Measurements from ENCODE around the gene FXYD5.
A peak's percentile ranks its signal among the peaks of the same experiment; 100 is the strongest.
"Not testable (repeated sequence)": the region's sequence is repeated elsewhere in the genome, so short reads cannot be mapped to it uniquely, and the experiment has no call there.

The FXYD5 gene

GRCh38 chr19:35120492-35120891, 34.0 kb upstream of the FXYD5 start:
- DNase-seq, result no peak

- no peak for DNase-seq
These were observed 33.6 kb upstream of the FXYD5 start for GRCh38 chr19:35120898-35121297.

GRCh38 chr19:35122687-35123551, 31.6 kb upstream of the FXYD5 start:
- DNase-seq, result no peak

- no peak for DNase-seq
These were observed 31.0 kb upstream of the FXYD5 start for GRCh38 chr19:35123573-35123972.

DNA sequence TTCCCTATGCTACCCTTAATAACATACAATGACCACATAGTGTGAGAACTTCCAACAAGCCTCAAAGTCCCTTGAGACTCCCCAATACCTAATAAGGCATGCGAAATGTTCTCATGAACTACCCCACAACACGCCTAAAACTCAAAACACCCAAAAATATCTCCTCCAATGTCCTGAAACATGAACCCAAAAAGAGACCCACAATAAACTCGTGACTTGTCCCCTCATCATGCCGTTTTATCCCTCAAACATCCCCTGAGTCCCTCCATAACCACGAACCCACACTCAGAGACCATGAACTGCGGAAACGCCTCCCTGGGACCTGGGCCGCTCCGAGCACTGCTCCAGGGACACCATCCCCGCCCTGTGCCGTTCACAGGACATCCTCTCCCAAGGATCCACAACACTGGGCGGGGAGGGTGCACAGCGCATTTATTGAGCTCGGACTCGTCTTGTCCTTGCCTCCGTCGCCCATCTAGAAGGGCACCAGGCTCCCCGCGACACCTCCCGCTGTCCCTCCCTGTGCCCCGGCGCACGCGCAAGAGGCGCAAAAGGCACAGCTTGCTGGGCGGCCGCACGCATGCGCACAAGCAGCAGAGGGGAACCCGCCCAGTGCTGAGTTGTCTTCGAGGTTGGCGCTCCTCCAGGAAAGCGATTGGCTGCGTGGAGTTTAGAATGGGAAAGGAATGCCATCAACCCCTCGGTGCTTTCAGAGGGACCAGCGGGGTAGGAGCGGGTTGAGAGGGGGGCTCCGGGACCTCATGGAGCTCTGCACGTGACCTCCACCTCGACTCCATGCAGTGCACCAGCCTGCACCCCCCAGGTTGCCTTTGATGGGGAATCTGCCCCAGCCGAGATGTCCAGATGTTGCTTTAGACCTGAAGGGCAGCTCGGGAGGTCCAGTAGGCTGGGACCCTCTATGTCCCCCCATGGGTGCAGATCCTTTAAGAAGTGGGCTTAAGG, 30.2 kb upstream of the FXYD5 start:
- peak; percentile 91 for DNase-seq

DNA sequence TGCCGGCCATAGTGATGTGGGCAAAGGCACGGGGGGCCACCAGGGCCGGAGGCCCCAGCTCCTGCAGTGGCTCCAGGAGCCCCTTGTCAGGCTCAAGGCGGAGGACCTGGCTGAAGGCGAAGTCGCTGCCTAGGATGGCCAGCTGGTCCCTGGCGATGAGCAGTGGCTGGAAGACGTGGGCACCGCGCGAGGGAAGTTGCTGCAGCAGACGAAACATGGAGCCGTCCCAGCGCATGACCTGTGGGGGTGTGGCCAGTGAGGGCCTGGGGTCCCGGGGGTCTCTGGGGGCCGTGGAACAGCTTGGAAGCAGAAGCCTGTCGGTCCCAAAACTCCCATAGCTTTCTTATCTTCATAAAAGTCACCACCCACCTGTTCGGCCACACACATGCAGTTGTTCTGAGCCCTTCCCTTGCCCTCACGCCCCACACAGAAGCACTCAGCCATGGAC, 29.2 kb upstream of the FXYD5 start:
- no peak for DNase-seq

- DNase-seq, result no peak
These were observed 28.5 kb upstream of the FXYD5 start for GRCh38 chr19:35125749-35126623.

GRCh38 chr19:35126624-35126959, 27.9 kb upstream of the FXYD5 start:
- no peak for DNase-seq

DNA sequence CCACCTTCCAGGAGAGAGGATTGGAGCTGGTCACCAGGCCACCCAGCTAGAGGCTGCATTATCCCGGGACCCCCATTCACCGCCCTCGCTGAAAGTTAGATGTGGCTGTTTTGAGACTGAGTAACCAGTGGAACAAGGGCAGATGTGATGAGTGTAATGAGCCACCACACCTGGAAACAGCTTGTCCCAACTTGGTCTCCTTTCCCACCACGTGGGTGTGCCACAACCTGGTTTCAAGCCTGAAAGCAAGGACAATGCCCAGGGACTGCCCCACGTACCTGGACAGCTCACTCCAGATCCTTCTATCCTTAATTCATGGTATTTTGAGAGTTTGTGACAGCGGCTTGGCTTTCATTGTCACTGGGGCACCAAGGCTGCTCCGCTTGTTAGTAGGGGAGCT, 26.7 kb upstream of the FXYD5 start:
- no peak for DNase-seq

- no peak for DNase-seq
These were observed 26.0 kb upstream of the FXYD5 start for GRCh38 chr19:35128398-35129057.

DNA sequence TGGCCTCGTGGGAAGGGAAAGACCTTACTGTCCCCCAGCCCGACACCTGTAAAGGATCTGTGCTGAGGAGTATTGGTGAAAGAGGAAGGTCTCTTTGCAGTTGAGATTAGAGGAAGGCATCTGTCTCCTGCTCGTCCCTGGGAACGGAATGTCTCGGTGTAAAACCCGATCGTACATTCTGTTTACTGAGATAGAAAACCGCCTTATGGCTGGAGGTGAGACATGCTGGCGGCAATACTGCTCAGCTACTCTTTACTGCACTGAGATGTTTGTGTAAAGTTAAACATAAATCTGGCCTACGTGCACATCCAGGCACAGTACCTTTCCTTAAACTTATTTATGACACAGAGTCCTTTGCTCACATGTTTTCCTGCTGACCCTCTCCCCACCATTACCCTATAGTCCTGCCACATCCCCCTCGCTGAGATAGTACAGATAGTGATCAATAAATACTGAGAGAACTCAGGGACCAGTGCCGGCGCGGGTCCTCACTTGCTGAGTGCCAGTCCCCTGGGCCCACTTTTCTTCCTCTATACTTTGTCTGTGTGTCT, 24.7 kb upstream of the FXYD5 start:
- DNase-seq, result not testable (repeated sequence)

GRCh38 chr19:35130761-35131720, 23.5 kb upstream of the FXYD5 start:
- DNase-seq, result no peak

GRCh38 chr19:35132254-35132653, 22.3 kb upstream of the FXYD5 start:
- no peak for DNase-seq

GRCh38 chr19:35133826-35134225, 20.7 kb upstream of the FXYD5 start:
- no peak for DNase-seq

GRCh38 chr19:35134601-35135242, 19.8 kb upstream of the FXYD5 start, which contains the start of gene LGI4:
LGI4 (minus strand) TSS chr19:35135059; CDS start chr19:35134680, 379 bp downstream.
- DNase-seq, result no peak

DNA sequence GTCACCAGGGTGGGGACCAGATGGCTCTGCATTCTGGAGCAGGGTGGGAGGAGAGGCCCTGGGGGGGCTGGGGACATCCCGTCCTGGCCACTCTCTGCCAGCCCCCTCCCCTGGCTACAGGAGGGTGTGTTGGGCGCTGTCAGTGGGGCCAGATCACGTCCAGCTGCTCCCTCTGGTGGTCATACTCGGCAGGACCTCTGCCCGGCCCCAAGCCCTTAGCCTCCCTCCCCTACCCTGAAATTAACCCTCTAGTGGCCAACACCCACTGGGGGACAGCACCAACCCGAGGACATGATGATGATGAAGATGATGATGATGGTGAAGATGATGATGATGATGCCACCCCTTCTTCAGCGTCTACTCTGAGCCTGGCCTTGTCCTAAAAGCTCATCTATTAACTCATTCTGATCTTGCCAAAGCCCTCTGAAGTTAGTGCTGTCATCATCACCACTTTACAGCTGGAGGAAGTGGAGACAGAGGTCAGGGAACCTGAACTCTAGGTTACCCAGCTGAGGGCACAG, 19.1 kb upstream of the FXYD5 start:
- DNase-seq, result peak; percentile 76 to 84

DNA sequence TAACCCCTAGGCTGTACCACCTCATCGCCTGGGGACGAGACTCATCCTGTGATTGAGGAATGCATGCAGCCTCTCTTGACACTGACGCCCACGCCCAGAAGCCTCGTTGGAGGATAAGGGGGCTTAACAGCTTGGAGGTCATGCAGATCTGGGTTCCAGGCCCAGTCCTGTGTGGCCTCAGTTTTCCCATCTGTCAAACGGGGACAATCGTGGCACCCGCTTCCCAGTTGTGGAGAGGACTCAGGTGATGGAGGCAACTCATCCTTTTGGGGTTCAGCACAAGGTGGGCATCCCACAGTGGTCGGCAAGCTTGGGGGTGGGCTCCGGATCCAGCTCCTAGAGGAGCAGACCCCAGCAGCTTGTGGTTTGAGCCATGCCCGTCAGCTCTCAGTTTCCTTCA, 18.3 kb upstream of the FXYD5 start:
- DNase-seq, result no peak

- no peak for DNase-seq
These were observed 17.4 kb upstream of the FXYD5 start for GRCh38 chr19:35136977-35137702.

DNA sequence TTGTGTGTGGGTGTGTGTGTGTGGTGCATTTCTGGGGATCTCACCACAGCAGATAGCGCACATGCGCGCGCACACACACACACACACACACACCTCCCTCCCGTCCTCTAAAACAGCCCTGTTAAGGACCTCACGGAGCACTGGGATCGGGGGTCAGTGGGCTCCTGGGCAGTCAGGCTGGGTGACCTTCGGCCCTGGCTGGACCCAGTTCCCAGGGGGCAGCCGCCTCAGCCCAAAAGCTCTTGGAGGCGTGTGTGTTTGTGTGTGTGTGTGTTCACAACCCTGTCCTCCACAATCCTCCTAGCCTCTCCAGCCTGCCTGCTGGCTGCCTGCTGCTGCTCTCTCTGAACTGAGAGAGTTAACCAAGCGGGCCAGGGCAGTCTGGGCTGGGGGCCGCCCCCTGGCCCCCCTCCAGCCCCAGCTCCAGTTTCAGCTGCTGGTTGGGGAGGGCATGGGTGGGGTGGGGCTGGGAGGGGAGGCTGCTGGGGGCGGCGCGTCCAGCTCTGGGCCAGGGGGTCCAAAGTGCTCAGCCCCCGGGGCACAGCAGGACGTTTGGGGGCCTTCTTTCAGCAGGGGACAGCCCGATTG, 16.1 kb upstream of the FXYD5 start, which contains the start of gene FXYD1:
TSS of gene FXYD1 (plus strand) at position 520 of the 588 bp plus-strand sequence. CDS start 1,256 bp downstream, outside the sequence.
- no peak for DNase-seq
